Measurements from ENCODE around the gene PAX7.

The PAX7 gene

GRCh38 chr1:18640228-18641004, 9.8 kb downstream of the PAX7 start:
- DNase-seq (ENCODE audit: extremely low read depth in 1 of 2, low read depth in 1 of 2): no peak

- no peak for DNase-seq (ENCODE audit: extremely low read depth in 1 of 2, low read depth in 1 of 2)
Measured at GRCh38 chr1:18641005-18641941, 10.6 kb downstream of the PAX7 start.

- no peak for DNase-seq (ENCODE audit: extremely low read depth in 1 of 2, low read depth in 1 of 2)
Measured at GRCh38 chr1:18642278-18643095, 11.8 kb downstream of the PAX7 start.

- no peak for DNase-seq (ENCODE audit: extremely low read depth in 1 of 2, low read depth in 1 of 2)
Measured at GRCh38 chr1:18643154-18644012, 12.7 kb downstream of the PAX7 start.

- no peak for DNase-seq (ENCODE audit: extremely low read depth in 1 of 2, low read depth in 1 of 2)
Measured at GRCh38 chr1:18644013-18644399, 13.4 kb downstream of the PAX7 start.

GRCh38 chr1:18644446-18644845, 13.8 kb downstream of the PAX7 start:
- DNase-seq (ENCODE audit: extremely low read depth in 1 of 2, low read depth in 1 of 2): no peak

GRCh38 chr1:18644973-18645746, 14.5 kb downstream of the PAX7 start:
- DNase-seq (ENCODE audit: extremely low read depth in 1 of 2, low read depth in 1 of 2): no peak

GRCh38 chr1:18645747-18646090, 15.1 kb downstream of the PAX7 start:
- DNase-seq (ENCODE audit: extremely low read depth in 1 of 2, low read depth in 1 of 2): no peak

GRCh38 chr1:18646091-18646785, 15.6 kb downstream of the PAX7 start:
- DNase-seq (ENCODE audit: extremely low read depth in 1 of 2, low read depth in 1 of 2): no peak

- DNase-seq (ENCODE audit: extremely low read depth in 1 of 2, low read depth in 1 of 2): no peak
Measured at GRCh38 chr1:18646786-18647410, 16.3 kb downstream of the PAX7 start.

- no peak for DNase-seq (ENCODE audit: extremely low read depth in 1 of 2, low read depth in 1 of 2)
Measured at GRCh38 chr1:18647681-18648214, 17.1 kb downstream of the PAX7 start.

- no peak for DNase-seq (ENCODE audit: extremely low read depth in 1 of 2, low read depth in 1 of 2)
Measured at GRCh38 chr1:18649693-18650370, 19.2 kb downstream of the PAX7 start.

GRCh38 chr1:18651713-18652112, 21.1 kb downstream of the PAX7 start:
- DNase-seq (ENCODE audit: extremely low read depth in 1 of 2, low read depth in 1 of 2): no peak

- DNase-seq (ENCODE audit: extremely low read depth in 1 of 2, low read depth in 1 of 2): no peak
Measured at GRCh38 chr1:18652791-18653190, 22.1 kb downstream of the PAX7 start.

GRCh38 chr1:18653367-18653766, 22.7 kb downstream of the PAX7 start:
- DNase-seq (ENCODE audit: extremely low read depth in 1 of 2, low read depth in 1 of 2): no peak

- DNase-seq (ENCODE audit: extremely low read depth in 1 of 2, low read depth in 1 of 2): no peak
Measured at GRCh38 chr1:18653916-18654315, 23.3 kb downstream of the PAX7 start.

GRCh38 chr1:18654599-18654998, 24.0 kb downstream of the PAX7 start:
- no peak for DNase-seq (ENCODE audit: extremely low read depth in 1 of 2, low read depth in 1 of 2)
